Activated CD4-positive, alpha-beta memory T cell treated with anti-CD3 and anti-CD28 coated beads for 36 hours (primary cell): ENCODE measurements around the gene ECE1. TPM values are rescaled to one million over a fixed set of nuclear protein-coding genes. Genes with fewer than 3 reads are reported as not detected.
"Not testable (repeated sequence)": the region's sequence is repeated elsewhere in the genome, so short reads cannot be mapped to it uniquely, and the experiment has no call there.

Experiments
- CTCF ChIA-PET: fragments of 350-600 bp; sonication (Branson Sonifier 250); formaldehyde crosslinking; loops from one replicate; lab custom pipeline; 2021; ENCODE audit warnings: antibody characterized with exemption, inconsistent platforms; lab: Charles Lee
- POLR2A ChIA-PET: fragments of 350-600 bp; sonication (Branson Sonifier 250); formaldehyde crosslinking; loops from one replicate; lab custom pipeline; 2021; ENCODE audit warnings: antibody characterized with exemption; lab: Charles Lee
- DNase-seq: peaks from one replicate; pipeline ENCODE4 v3.0.0-alpha.2; 2020
- H3K27ac Mint-ChIP-seq: one replicate; pipeline ENCODE4 v1.8.0; 2021; ENCODE audit warnings: mixed read lengths
- H3K27me3 Mint-ChIP-seq: one replicate; pipeline ENCODE4 v1.8.0; 2021; ENCODE audit warnings: mixed read lengths
- H3K36me3 Mint-ChIP-seq: one replicate; pipeline ENCODE4 v1.8.0; 2021; ENCODE audit warnings: mixed read lengths
- H3K4me1 Mint-ChIP-seq: one replicate; pipeline ENCODE4 v1.8.0; 2021; ENCODE audit warnings: low read depth, mixed read lengths
- H3K4me3 Mint-ChIP-seq: one replicate; pipeline ENCODE4 v1.8.0; 2021; ENCODE audit warnings: mild to moderate bottlenecking, mixed read lengths
- H3K9me3 Mint-ChIP-seq: one replicate; pipeline ENCODE4 v1.8.0; 2021; ENCODE audit warnings: mixed read lengths
- intact Hi-C: fragments of 100-400 bp; cut with micrococcal nuclease; formaldehyde crosslinking; loops from one replicate; pipeline ENCODE4 v1.15.1; 2023
- total RNA-seq, 2 experiments: library from RNA; stranded (reverse); gene quantifications; one replicate each; pipeline ENCODE4 v1.2.3, GENCODE V29; 2021

Gene ECE1
- total RNA-seq, 2 experiments from 2014 or later = 137 to 144 TPM

GRCh38 chr1:21212126-21212525 is 78.1 kb downstream of the ECE1 start:
- Mint-ChIP-seq H3K27me3 (no peaks in the 10 kb centered on the region), H3K4me3 (no peak overlapping the region), H3K36me3 (peaks cover 2% of the 10 kb centered on the region), H3K9me3 (no peaks in the 10 kb centered on the region), H3K27ac (no peak overlapping the region), H3K4me1 (peaks cover 10% of the 10 kb centered on the region)
- no peak for DNase-seq
- CTCF ChIA-PET = interaction anchor here (0.6 to 3.3 kb wide), 4 partner anchors 17 to 754 kb away, joined by 3 to 11 read pairs (median 4); no protein-coding TSS in a partner anchor
- POLR2A ChIA-PET = no interaction called here
- intact Hi-C loops = no loop called here

- POLR2A ChIA-PET = interaction anchor here (0.7 kb wide), 1 partner anchor 465 kb away, joined by 3 read pairs; no protein-coding TSS in a partner anchor
- DNase-seq, H3K27ac Mint-ChIP-seq, H3K9me3 Mint-ChIP-seq, H3K27me3 Mint-ChIP-seq, H3K4me1 Mint-ChIP-seq, intact Hi-C loops, H3K4me3 Mint-ChIP-seq, H3K36me3 Mint-ChIP-seq: not testable (repeated sequence)
- CTCF ChIA-PET = interaction anchor here (0.6 to 2.5 kb wide), 4 partner anchors 10 to 697 kb away, joined by 3 to 5 read pairs (median 4); no protein-coding TSS in a partner anchor
Observed at GRCh38 chr1:21208137-21208700, 82.0 kb downstream of the ECE1 start.

- Mint-ChIP-seq H3K4me1 (peaks cover 7% of the 10 kb centered on the region), H3K4me3 (no peak overlapping the region)
- intact Hi-C loops = no loop called here
Observed at GRCh38 chr1:21206117-21206516, 84.1 kb downstream of the ECE1 start.

GRCh38 chr1:21205416-21205815 is 84.8 kb downstream of the ECE1 start:
- intact Hi-C loops = no loop called here
- Mint-ChIP-seq H3K9me3 (no peaks in the 10 kb centered on the region), H3K27me3 (no peaks in the 10 kb centered on the region), H3K4me3 (no peak overlapping the region), H3K36me3 (no peaks in the 10 kb centered on the region), H3K4me1 (peaks cover 7% of the 10 kb centered on the region), H3K27ac (no peak overlapping the region)
- no peak for DNase-seq
- ChIA-PET CTCF (interaction anchor here (0.6 to 1.4 kb wide), 2 partner anchors 10 to 93 kb away, joined by 4 to 6 read pairs; no protein-coding TSS in a partner anchor), POLR2A (interaction anchor here (0.6 kb wide), 1 partner anchor 423 kb away, joined by 3 read pairs; no protein-coding TSS in a partner anchor)

More at GRCh38 chr1:21206117-21206516, 84.1 kb downstream of the ECE1 start:
- H3K9me3 Mint-ChIP-seq = no peaks in the 10 kb centered on the region
- CTCF ChIA-PET = interaction anchor here (0.6 to 1.4 kb wide), 2 partner anchors 11 to 92 kb away, joined by 4 to 6 read pairs; no protein-coding TSS in a partner anchor
- no peaks in the 10 kb centered on the region for H3K36me3 Mint-ChIP-seq
- POLR2A ChIA-PET = no interaction called here
- H3K27me3 Mint-ChIP-seq = no peaks in the 10 kb centered on the region
- DNase-seq = no peak
- H3K27ac Mint-ChIP-seq = no peak overlapping the region

- H3K27me3 Mint-ChIP-seq = peaks cover under 1% of the 10 kb centered on the region
- intact Hi-C loops = no loop called here
- H3K9me3 Mint-ChIP-seq = no peaks in the 10 kb centered on the region
- no peaks in the 10 kb centered on the region for H3K4me1 Mint-ChIP-seq
- no peak overlapping the region for H3K27ac Mint-ChIP-seq
- H3K36me3 Mint-ChIP-seq = no peaks in the 10 kb centered on the region
- CTCF ChIA-PET = interaction anchor here (1.9 kb wide), 1 partner anchor 505 kb away, joined by 6 read pairs; no protein-coding TSS in a partner anchor
- no peak overlapping the region for H3K4me3 Mint-ChIP-seq
- POLR2A ChIA-PET = no interaction called here
- no peak for DNase-seq
Observed at GRCh38 chr1:21201650-21202049, 88.6 kb downstream of the ECE1 start.

GRCh38 chr1:21201238-21201637 is 89.0 kb downstream of the ECE1 start:
- H3K4me1 Mint-ChIP-seq, CTCF ChIA-PET, POLR2A ChIA-PET, H3K9me3 Mint-ChIP-seq, H3K4me3 Mint-ChIP-seq, H3K27me3 Mint-ChIP-seq, intact Hi-C loops, H3K27ac Mint-ChIP-seq, DNase-seq, H3K36me3 Mint-ChIP-seq: not testable (repeated sequence)

- ChIA-PET CTCF (no interaction called here), POLR2A (no interaction called here)
- Mint-ChIP-seq H3K4me1 (no peaks in the 10 kb centered on the region), H3K4me3 (no peak overlapping the region), H3K27me3 (peaks cover 4% of the 10 kb centered on the region), H3K9me3 (no peaks in the 10 kb centered on the region), H3K36me3 (no peaks in the 10 kb centered on the region), H3K27ac (no peak overlapping the region)
- no peak for DNase-seq
- intact Hi-C loops = no loop called here
Observed at GRCh38 chr1:21200767-21201166, 89.5 kb downstream of the ECE1 start.

GRCh38 chr1:21198929-21199328 is 91.3 kb downstream of the ECE1 start:
- Mint-ChIP-seq H3K9me3 (no peaks in the 10 kb centered on the region), H3K36me3 (no peaks in the 10 kb centered on the region), H3K27ac (no peak overlapping the region), H3K4me1 (no peaks in the 10 kb centered on the region), H3K4me3 (no peak overlapping the region), H3K27me3 (peaks cover 4% of the 10 kb centered on the region)
- CTCF ChIA-PET = interaction anchor here (0.6 kb wide), 1 partner anchor 307 kb away, joined by 3 read pairs; no protein-coding TSS in a partner anchor
- no peak for DNase-seq
- intact Hi-C loops = loop anchor here (10.0 kb wide), 1 partner anchor 214 kb away; no protein-coding TSS in a partner anchor
- POLR2A ChIA-PET = no interaction called here

- Mint-ChIP-seq H3K4me3 (no peak overlapping the region), H3K4me1 (no peaks in the 10 kb centered on the region), H3K36me3 (no peaks in the 10 kb centered on the region), H3K27ac (no peak overlapping the region), H3K9me3 (no peaks in the 10 kb centered on the region), H3K27me3 (peaks cover 9% of the 10 kb centered on the region)
- intact Hi-C loops = loop anchor here (5.0 to 10.0 kb wide), 2 partner anchors 208 to 261 kb away; no protein-coding TSS in a partner anchor
- POLR2A ChIA-PET = interaction anchor here (0.8 kb wide), 1 partner anchor 9 kb away, joined by 3 read pairs; no protein-coding TSS in a partner anchor
- CTCF ChIA-PET = interaction anchor here (1.1 to 5.2 kb wide), 4 partner anchors 25 to 560 kb away, joined by 3 to 129 read pairs (median 3); no protein-coding TSS in a partner anchor
- DNase-seq = no peak
Observed at GRCh38 chr1:21192871-21193270, 97.4 kb downstream of the ECE1 start.

- no peaks in the 10 kb centered on the region for H3K36me3 Mint-ChIP-seq
- no peaks in the 10 kb centered on the region for H3K4me1 Mint-ChIP-seq
- DNase-seq = no peak
- no peaks in the 10 kb centered on the region for H3K9me3 Mint-ChIP-seq
- H3K4me3 Mint-ChIP-seq = no peak overlapping the region
- POLR2A ChIA-PET = interaction anchor here (0.8 kb wide), 1 partner anchor 9 kb away, joined by 3 read pairs; no protein-coding TSS in a partner anchor
- H3K27me3 Mint-ChIP-seq = peaks cover 9% of the 10 kb centered on the region
- H3K27ac Mint-ChIP-seq = no peak overlapping the region
- CTCF ChIA-PET = interaction anchor here (0.9 to 5.2 kb wide), 5 partner anchors 25 to 560 kb away, joined by 3 to 129 read pairs (median 3); no protein-coding TSS in a partner anchor
- intact Hi-C loops = loop anchor here (5.0 to 10.0 kb wide), 2 partner anchors 207 to 260 kb away; no protein-coding TSS in a partner anchor
Observed at GRCh38 chr1:21192284-21192683, 98.0 kb downstream of the ECE1 start.

GRCh38 chr1:21190771-21191170 is 99.5 kb downstream of the ECE1 start:
- intact Hi-C loops = loop anchor here (5.0 to 10.0 kb wide), 2 partner anchors 206 to 258 kb away; no protein-coding TSS in a partner anchor
- H3K36me3 Mint-ChIP-seq, H3K27me3 Mint-ChIP-seq, H3K27ac Mint-ChIP-seq, H3K9me3 Mint-ChIP-seq, H3K4me3 Mint-ChIP-seq, H3K4me1 Mint-ChIP-seq, DNase-seq: not testable (repeated sequence)
- CTCF ChIA-PET = interaction anchor here (0.5 to 1.4 kb wide), 3 partner anchors 31 to 494 kb away, joined by 3 to 8 read pairs (median 3); no protein-coding TSS in a partner anchor
- POLR2A ChIA-PET = interaction anchor here (0.6 kb wide), 1 partner anchor 541 kb away, joined by 5 read pairs; no protein-coding TSS in a partner anchor
